Smooth muscle cell of the brain vasculature (primary cell): ENCODE results near the gene FOXC1.

Experiments used
- DNase-seq: peaks from one replicate; pipeline ENCODE4 v3.0.0-alpha.2; 2012; ENCODE audit warnings: low read depth, low spot score

FOXC1 gene

DNA sequence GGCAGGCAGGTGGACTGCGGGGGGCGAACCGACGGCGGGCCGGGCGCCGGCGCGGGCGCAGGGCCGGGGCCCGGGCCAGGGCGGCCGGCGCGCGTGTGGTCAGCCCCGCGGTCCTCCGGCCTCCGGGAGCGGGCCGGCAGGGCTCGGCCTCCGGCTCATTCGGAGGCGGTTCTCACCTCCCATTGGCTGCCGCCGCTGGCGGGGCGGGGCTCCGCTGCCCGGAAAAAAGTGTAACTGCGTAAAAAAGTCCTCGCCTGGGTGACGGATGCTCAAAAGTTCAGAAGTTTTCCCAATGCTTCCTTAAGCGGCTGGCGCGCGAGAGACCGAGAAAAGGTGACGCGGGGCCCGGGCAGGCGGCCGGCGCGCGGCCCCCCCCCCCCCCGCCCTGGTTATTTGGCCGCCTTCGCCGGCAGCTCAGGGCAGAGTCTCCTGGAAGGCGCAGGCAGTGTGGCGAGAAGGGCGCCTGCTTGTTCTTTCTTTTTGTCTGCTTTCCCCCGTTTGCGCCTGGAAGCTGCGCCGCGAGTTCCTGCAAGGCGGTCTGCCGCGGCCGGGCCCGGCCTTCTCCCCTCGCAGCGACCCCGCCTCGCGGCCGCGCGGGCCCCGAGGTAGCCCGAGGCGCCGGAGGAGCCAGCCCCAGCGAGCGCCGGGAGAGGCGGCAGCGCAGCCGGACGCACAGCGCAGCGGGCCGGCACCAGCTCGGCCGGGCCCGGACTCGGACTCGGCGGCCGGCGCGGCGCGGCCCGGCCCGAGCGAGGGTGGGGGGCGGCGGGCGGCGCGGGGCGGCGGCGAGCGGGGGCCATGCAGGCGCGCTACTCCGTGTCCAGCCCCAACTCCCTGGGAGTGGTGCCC, at the start of gene FOXC1:
FOXC1 (plus strand) TSS at position 268 of the 849 bp plus-strand sequence; CDS start at position 799, 531 bp downstream.
- DNase-seq = peak; percentile 90

DNA sequence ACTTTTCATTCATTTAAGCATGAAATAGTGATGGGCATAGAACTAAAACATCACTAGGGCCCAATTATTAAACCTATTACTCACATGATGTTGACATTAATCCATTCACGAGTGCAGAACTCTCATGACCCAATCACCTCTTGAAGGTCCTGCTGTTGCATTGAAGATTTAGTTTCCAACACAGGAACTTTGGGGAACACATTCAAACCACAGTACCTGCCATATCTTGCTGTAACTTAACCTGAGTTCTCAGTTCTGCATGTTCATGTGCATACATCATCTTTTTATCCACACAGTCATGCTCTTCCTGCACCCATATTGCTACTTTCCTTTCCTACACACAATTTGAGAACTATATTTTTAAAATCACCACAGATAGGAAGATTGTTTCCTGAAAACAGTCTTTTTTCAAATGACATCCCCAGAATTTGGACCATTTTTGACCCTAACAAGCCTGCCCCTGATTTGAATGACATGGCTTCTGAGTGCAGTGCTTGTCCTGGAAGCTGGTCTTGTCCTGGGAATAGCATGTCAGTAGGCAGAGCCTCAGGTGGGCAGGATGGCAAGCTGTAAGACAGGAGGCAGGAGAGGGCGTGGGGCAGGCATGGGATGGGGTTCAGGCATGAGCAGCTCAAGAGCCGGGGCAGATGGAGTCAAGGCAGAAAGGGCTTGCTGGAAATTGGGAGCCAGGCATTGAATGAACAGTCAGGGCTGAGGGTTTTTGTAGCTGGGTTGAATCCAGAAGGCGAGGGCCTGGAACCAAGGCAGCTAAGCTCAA, 49.2 kb upstream of the FOXC1 start:
- DNase-seq = no peak

DNA sequence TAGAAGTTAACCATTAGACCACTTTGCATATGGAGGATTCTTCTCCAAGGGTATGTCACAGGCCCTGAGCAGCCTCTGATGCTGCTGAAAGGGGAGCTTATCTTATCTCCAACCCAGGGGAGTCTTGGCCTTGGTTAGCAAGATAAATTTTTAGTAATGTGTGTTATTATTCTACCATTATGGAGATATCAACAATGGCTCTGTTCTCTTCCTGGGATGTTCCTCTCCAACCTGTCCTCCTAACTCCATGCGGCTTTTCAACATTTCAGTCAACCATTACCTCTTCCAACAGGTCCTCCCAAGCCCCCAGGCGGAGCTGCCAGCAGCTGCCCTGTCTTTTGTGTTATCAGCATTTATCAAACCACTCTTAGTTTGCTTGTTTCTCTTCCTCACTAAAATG, 48.4 kb upstream of the FOXC1 start:
- DNase-seq = no peak

DNA sequence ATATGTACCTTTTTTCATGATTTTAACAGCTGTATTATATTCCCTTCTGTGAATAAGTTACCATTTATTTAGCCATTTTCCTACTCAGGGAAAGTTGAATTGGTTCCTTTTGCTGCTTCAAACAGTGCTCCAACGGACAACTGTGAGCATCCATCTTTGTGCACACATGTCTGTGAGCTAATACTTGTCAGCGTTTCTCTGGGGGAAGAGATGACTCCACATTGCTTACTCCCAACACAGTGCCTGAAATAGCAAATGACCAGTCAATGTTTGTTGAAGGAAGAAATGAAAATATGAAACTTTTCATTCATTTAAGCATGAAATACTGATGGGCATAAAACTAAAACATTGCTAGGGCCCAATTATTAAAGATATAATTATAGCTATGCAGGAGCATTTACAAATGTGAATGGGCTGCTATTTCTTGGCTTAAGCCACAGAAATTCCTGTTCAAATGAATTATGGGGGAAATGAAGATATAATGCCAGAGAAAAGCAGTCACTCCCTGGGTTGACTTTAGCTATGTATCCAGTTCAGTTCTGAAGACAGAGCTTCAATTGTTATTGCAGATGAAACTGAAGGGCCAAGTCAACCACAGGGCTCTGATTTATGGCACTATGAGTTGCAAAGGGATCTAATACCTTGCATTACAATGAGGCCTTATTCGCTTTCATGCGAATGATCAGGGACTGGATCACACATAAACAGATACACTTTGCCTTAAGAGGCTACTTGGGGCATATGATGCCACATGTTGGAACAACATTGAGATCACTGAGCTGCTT, 47.4 kb upstream of the FOXC1 start:
- DNase-seq = no peak

GRCh38 chr6:1569377-1569776, 40.3 kb upstream of the FOXC1 start:
- DNase-seq = no peak

DNA sequence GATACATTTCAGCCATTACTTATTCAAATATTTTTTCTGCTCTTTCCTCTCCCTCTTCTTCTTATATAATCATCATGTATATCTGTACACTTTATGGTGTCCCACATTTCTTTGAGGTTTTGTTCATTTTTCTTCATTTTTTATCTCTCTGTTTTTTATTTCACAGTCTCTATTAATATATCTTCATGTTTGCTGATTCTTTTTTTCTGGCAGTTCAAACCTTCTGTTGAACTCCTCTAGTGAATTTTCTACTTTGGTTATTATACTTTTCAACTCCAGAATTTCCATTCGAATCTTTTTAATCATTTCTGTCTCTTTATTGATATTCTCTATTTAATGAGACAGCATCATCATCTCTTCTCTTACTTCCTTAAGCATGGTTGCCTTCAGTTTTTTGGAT, 38.9 kb upstream of the FOXC1 start:
- DNase-seq = no peak

- no peak for DNase-seq
Measured at GRCh38 chr6:1572892-1573291, 36.8 kb upstream of the FOXC1 start.

- DNase-seq = no peak
Measured at GRCh38 chr6:1574083-1574761, 35.5 kb upstream of the FOXC1 start.

- DNase-seq = no peak
Measured at GRCh38 chr6:1574890-1575209, 34.9 kb upstream of the FOXC1 start.

DNA sequence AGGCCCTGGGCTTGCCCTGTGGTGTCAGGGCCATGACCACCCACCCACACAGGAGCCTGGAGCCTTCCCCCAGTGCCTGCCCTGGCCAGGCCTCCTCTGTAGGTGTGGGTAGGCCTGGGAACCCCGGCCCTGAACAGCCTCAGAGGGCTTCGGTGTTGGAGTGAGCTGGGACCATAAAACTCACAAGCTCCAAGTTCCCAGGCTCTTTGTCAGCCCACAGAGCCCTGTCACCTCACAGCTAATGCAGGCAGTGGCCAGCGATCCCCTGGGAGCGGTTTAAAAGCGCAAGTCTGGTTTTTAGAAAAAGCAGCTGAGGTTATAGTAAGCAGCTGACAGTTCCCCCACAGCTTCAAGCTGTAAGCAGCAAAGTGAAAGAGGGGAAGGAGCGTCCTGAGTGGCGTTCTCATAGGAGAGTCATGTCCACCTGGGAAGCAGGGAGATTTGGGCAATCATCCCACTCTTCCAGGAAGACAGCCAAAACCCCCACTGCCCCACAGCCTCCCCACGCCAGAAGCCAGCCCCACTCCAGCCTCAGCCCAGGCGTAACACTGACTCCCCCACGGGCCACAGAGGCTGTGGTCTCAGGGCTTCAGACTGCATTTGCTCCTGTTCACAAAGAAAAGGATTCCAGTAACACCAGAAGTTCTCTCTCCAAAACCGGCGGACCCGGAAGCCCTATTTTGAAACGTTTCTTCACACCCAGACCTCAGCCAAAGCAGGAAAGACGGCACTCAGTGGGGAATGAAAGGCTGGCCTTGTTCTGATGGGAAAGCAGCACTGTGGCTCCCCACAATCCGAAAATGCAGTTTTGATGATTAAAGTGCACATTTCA, 34.3 kb upstream of the FOXC1 start:
- no peak for DNase-seq

- no peak for DNase-seq
Measured at GRCh38 chr6:1576166-1576565, 33.5 kb upstream of the FOXC1 start.

GRCh38 chr6:1576711-1577110, 33.0 kb upstream of the FOXC1 start:
- no peak for DNase-seq

GRCh38 chr6:1577146-1577680, 32.5 kb upstream of the FOXC1 start:
- DNase-seq = no peak

DNA sequence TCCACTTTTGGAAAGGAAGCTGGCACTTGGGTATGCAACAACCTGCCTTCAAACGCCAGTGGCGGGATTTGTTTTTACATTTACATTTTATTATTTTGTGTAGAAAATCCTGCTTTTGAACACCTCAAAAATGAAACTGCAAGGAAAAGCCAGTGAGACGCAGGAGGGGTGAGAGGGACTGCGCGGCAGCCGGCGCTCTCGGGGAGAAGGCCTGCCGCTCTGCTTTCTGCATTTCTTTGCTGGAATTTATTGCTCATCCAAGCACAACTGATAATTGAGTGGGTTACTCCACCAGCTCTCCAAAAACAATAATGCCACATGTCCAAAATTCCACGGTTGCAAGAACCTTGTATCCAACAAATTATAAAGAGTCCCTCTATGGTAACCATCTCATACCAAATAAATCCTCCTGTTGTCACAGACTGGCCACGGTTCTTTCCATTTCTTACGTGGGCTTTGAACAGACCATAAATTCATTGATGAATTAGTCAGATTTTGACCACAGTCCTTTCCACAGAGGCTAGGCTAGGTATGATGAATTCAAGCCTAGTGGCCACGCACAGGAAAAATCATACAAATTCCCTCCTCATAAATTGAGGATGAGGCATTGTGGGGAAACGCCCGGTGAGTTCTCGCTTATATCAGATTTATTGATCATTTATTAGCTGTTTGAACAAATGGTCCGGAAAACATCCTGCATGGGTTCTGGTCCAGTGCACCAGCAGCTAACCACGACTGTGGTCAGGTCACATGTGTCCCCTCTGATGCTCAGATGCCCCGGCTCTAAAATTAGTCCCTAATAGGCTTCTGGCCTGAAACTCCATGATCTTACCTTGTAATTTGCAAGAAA, 31.6 kb upstream of the FOXC1 start:
- no peak for DNase-seq

GRCh38 chr6:1579096-1579495, 30.6 kb upstream of the FOXC1 start:
- no peak for DNase-seq

DNA sequence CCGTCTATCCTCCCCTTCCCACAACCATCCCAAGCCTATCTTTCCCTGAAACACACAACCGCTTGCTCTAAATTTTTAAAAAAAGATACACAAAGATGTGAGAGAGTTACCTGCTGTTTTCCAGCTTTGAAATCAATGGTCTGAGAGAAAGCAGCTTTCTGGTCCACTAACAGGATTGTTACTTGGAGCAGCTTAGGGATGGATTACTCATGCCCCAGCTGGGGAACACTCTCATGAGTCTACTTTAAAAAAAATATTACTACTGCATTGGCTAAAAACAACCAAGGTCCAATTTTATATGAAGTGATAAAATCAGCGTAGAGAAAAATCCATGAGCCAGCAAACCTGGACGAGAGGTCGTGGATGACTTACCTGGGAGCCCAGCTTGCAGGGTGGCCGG, 29.6 kb upstream of the FOXC1 start:
- no peak for DNase-seq

- no peak for DNase-seq
Measured at GRCh38 chr6:1580585-1580984, 29.1 kb upstream of the FOXC1 start.

DNA sequence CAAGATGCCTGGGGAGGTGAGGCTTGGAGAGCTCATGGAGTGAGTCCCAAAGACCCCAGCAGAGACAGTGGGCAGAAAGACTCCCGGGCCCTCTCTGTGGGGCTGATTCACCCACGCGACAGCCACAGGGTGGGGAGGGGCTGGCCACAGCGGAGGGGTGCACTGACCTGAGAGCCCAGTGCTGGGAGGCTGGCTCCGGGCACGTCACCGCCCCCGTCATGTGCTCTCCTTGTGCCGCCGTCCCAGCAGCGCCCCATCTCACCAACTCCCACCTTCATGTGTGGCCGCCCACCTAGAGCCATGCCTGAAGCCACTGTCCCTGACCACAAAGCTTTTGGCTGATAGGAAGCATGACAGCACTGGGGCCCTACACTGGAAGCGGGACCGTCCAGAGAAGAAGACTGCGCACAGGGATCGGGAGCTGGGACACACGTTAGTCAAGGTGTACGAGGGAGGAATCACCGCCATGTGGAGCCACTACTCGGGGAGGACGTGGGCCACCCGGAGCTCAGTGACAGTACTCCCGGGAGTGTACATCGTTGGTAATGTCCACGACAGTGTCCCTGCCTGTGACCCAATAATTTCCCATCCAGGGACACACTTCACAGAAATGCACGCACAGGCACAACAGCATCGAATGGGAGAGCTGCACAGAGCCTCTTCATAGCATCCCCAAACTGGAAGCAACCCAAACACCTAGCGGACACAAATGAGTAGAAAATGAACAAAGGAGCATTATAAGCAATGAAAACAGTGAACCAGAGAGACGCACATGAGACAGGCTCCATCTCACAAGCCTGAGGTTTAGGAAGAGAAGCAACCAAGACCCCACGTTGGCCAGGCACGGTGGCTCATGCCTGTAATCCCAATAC, 28.4 kb upstream of the FOXC1 start:
- DNase-seq = no peak

DNA sequence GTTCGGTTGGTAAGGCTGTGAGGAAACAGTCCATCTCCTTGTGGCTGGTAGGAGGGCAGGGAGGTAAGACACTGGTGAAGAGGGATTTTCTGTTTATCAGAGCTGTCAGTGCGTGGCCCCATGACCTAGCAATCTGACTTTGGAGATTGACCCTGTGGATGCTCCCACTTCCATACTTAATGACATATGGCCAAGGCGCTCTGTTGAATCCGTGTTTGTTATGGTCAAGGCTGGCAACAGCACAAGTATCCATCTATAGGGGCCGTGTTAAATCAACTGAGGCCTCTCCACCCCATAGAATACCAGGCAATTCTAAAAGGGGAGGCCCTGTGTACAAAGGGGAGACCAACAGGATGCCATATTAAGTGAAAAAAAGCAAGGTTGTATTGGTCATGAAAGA, 25.6 kb upstream of the FOXC1 start:
- no peak for DNase-seq
